Measurements from ENCODE around the gene PRUNE2.
"Not testable (repeated sequence)": the region's sequence is repeated elsewhere in the genome, so short reads cannot be mapped to it uniquely, and the experiment has no call there.

PRUNE2 gene

GRCh38 chr9:76793784-76794431, 112.0 kb downstream of the PRUNE2 start:
- DNase-seq, result no peak

GRCh38 chr9:76789840-76790239, 116.1 kb downstream of the PRUNE2 start:
- DNase-seq, result no peak

GRCh38 chr9:76787677-76788076, 118.2 kb downstream of the PRUNE2 start:
- DNase-seq, result no peak

- DNase-seq, result no peak
Observed at GRCh38 chr9:76785501-76785900, 120.4 kb downstream of the PRUNE2 start.

GRCh38 chr9:76784881-76785280, 121.0 kb downstream of the PRUNE2 start:
- DNase-seq, result no peak

GRCh38 chr9:76772686-76773445, 133.0 kb downstream of the PRUNE2 start:
- no peak for DNase-seq

- peak in 1 of 14 donors; percentile 56 for DNase-seq
Observed at GRCh38 chr9:76766126-76766525, 139.8 kb downstream of the PRUNE2 start.

- no peak for DNase-seq
Observed at GRCh38 chr9:76764138-76764537, 141.8 kb downstream of the PRUNE2 start, which contains the start of gene PCA3. Gene PCA3, plus strand, starts transcription at chr9:76764438.

GRCh38 chr9:76761448-76761847, 144.5 kb downstream of the PRUNE2 start:
- no peak for DNase-seq

GRCh38 chr9:76759732-76760131, 146.2 kb downstream of the PRUNE2 start:
- DNase-seq, result no peak

GRCh38 chr9:76758476-76758875, 147.4 kb downstream of the PRUNE2 start:
- DNase-seq, result no peak

- no peak for DNase-seq
Observed at GRCh38 chr9:76756941-76757673, 148.8 kb downstream of the PRUNE2 start.

- peak in 9 of 14 donors; percentile 3 to 29 (median 18) for DNase-seq
Observed at GRCh38 chr9:76756268-76756640, 149.7 kb downstream of the PRUNE2 start.

- DNase-seq, result no peak
Observed at GRCh38 chr9:76751001-76751400, 154.9 kb downstream of the PRUNE2 start.

- DNase-seq, result no peak
Observed at GRCh38 chr9:76744336-76744735, 161.6 kb downstream of the PRUNE2 start.

- no peak for DNase-seq
Observed at GRCh38 chr9:76743931-76744330, 162.0 kb downstream of the PRUNE2 start.

- DNase-seq, result not testable (repeated sequence)
Observed at GRCh38 chr9:76742890-76743289, 163.0 kb downstream of the PRUNE2 start.

GRCh38 chr9:76741524-76741923, 164.4 kb downstream of the PRUNE2 start:
- no peak for DNase-seq

- no peak for DNase-seq
Observed at GRCh38 chr9:76738402-76738801, 167.5 kb downstream of the PRUNE2 start.

GRCh38 chr9:76737154-76737902, 168.6 kb downstream of the PRUNE2 start:
- DNase-seq, result no peak

- no peak for DNase-seq
Observed at GRCh38 chr9:76734716-76735115, 171.2 kb downstream of the PRUNE2 start.

- DNase-seq, result no peak
Observed at GRCh38 chr9:76733096-76733495, 172.8 kb downstream of the PRUNE2 start.
